ENCODE measurements around the gene PDLIM3.

- TF ChIP-seq FOXP2 (optimal IDR thresholded peaks at IDR 0.05; ENCODE audit: borderline replicate concordance, extremely low read depth, extremely low read length, insufficient read depth) (no peak), POLR2AphosphoS5 (IDR thresholded peaks at IDR 0.05; ENCODE audit: low read depth, low read length) (no peak), TAF1 (IDR thresholded peaks at IDR 0.05; ENCODE audit: borderline replicate concordance, insufficient read depth, low read length) (no peak)
Measured at GRCh38 chr4:185522451-185522850, 12.9 kb downstream of the PDLIM3 start.
